A673 (cell line): ENCODE measurements around the gene FLNC. TPM values are rescaled to one million over a fixed set of nuclear protein-coding genes. Genes with fewer than 3 reads are reported as not detected.

Experiments
- BruUV-seq: library from RNA; stranded (reverse); fragments of 400-500 nt; replicated peaks from 2 replicates; lab custom pipeline; 2021; lab: Mats Ljungman, UMichigan
- CTCF ChIA-PET: fragments of 300-600 bp; sonication (Branson Sonifier 250); formaldehyde crosslinking; loops from one replicate; lab custom pipeline; 2022; ENCODE audit warnings: antibody characterized with exemption; lab: Charles Lee
- POLR2A ChIA-PET: fragments of 300-600 bp; sonication (Branson Sonifier 250); formaldehyde crosslinking; loops from one replicate; lab custom pipeline; 2022; ENCODE audit warnings: antibody characterized with exemption; ENCODE audit not compliant: low non-redundant PET; lab: Charles Lee
- DNase-seq: peaks from one replicate; pipeline ENCODE4 v3.0.0-alpha.2; 2015; ENCODE audit warnings: low spot score
- H3K27ac ChIP-seq: fragments of 200-600 bp; sonication (generic); 2 replicates; pipeline ENCODE4 v1.5.1; 2016; ENCODE audit warnings: mixed run types, low read depth, mild to moderate bottlenecking, mixed read lengths, antibody characterized with exemption, low read length; ENCODE audit not compliant: poor library complexity, severe bottlenecking
- H3K27me3 ChIP-seq: fragments of 200-600 bp; sonication (generic); replicated peaks from 2 replicates; pipeline ENCODE4 v1.6.1; 2017; ENCODE audit warnings: mixed run types, low read depth, mild to moderate bottlenecking, mixed read lengths, antibody characterized with exemption, low read length; ENCODE audit not compliant: insufficient read depth, poor library complexity
- H3K36me3 ChIP-seq: fragments of 200-600 bp; sonication (generic); 2 replicates; pipeline ENCODE4 v1.6.1; 2016; ENCODE audit warnings: mixed run types, mild to moderate bottlenecking, mixed read lengths, antibody characterized with exemption, low read length; ENCODE audit not compliant: insufficient read depth, poor library complexity, severe bottlenecking
- H3K4me1 ChIP-seq: fragments of 200-600 bp; sonication (generic); 2 replicates; pipeline ENCODE4 v1.6.1; 2017; ENCODE audit warnings: mixed run types, mild to moderate bottlenecking, mixed read lengths, antibody characterized with exemption, low read length; ENCODE audit not compliant: insufficient read depth, poor library complexity, severe bottlenecking
- H3K4me3 ChIP-seq: fragments of 200-600 bp; sonication (generic); 2 replicates; pipeline ENCODE4 v1.5.1; 2016; ENCODE audit warnings: low read depth, mixed run types, mild to moderate bottlenecking, mixed read lengths, low read length; ENCODE audit not compliant: poor library complexity, severe bottlenecking
- H3K9me3 ChIP-seq: fragments of 200-600 bp; sonication (generic); 2 replicates; pipeline ENCODE4 v1.6.1; 2016; ENCODE audit warnings: mixed run types, low read depth, mild to moderate bottlenecking, mixed read lengths, antibody characterized with exemption, low read length; ENCODE audit not compliant: poor library complexity, severe bottlenecking
- CTCF ChIP-seq: fragments of 300-800, 200-600 bp; sonication (generic); conservative IDR thresholded peaks from 2 replicates; pipeline ENCODE4 v1.5.1; 2017; ENCODE audit warnings: low read depth, mild to moderate bottlenecking, antibody characterized with exemption, low read length, moderate library complexity, mixed read lengths
- EZH2 ChIP-seq: fragments of 200-600 bp; sonication (generic); IDR thresholded peaks from 2 replicates; pipeline ENCODE4 v1.6.1; 2017; ENCODE audit warnings: borderline replicate concordance, low read depth, mild to moderate bottlenecking, mixed read lengths, antibody characterized with exemption, low read length; ENCODE audit not compliant: poor library complexity, severe bottlenecking
- intact Hi-C: fragments of 100-400 bp; cut with micrococcal nuclease; formaldehyde crosslinking; loops from one replicate; pipeline ENCODE4 v1.10.0; 2022; ENCODE audit not compliant: unreplicated experiment
- total RNA-seq: library from RNA; stranded (reverse); gene quantifications from 2 replicates; pipeline ENCODE4 v1.2.3, GENCODE V29; 2021

Gene FLNC
- total RNA-seq, 1 experiment from 2014 or later, result 6.5 TPM

- intact Hi-C loops, result no loop called here
- Histone ChIP-seq H3K36me3 (no peaks in the 10 kb centered on the region), H3K4me3 (no peak overlapping the region), H3K27ac (no peak overlapping the region), H3K4me1 (peaks cover 33% of the 10 kb centered on the region), H3K27me3 (no peaks in the 10 kb centered on the region), H3K9me3 (no peaks in the 10 kb centered on the region)
- BruUV-seq, result no TSS peak
- ChIA-PET CTCF (no interaction called here), POLR2A (no interaction called here)
- no peak for DNase-seq
- TF ChIP-seq EZH2 (no peak), CTCF (no peak)
These were observed 1.2 kb downstream of the FLNC start for GRCh38 chr7:128831178-128831993.

GRCh38 chr7:128831994-128832879 lies 2.0 kb downstream of the FLNC start:
- H3K27me3 ChIP-seq, result no peaks in the 10 kb centered on the region
- no peaks in the 10 kb centered on the region for H3K36me3 ChIP-seq
- DNase-seq, result peak; percentile 46
- H3K4me3 ChIP-seq, result no peak overlapping the region
- H3K27ac ChIP-seq, result no peak overlapping the region
- no peaks in the 10 kb centered on the region for H3K9me3 ChIP-seq
- no TSS peak for BruUV-seq
- TF ChIP-seq CTCF, result no peak
- no peak for TF ChIP-seq EZH2
- peaks cover 33% of the 10 kb centered on the region for H3K4me1 ChIP-seq
- POLR2A ChIA-PET, result no interaction called here
- CTCF ChIA-PET, result interaction anchor here (0.6 to 1.1 kb wide), 4 partner anchors 10 to 628 kb away, joined by 3 to 4 read pairs (median 4); partner anchors contain the start of gene ATP6V1F
- intact Hi-C loops, result no loop called here

GRCh38 chr7:128832880-128833147 lies 2.6 kb downstream of the FLNC start:
- no TSS peak for BruUV-seq
- Histone ChIP-seq H3K4me1 (peaks cover 33% of the 10 kb centered on the region), H3K36me3 (no peaks in the 10 kb centered on the region), H3K4me3 (no peak overlapping the region), H3K9me3 (no peaks in the 10 kb centered on the region), H3K27ac (no peak overlapping the region), H3K27me3 (no peaks in the 10 kb centered on the region)
- DNase-seq, result no peak
- TF ChIP-seq CTCF, result no peak
- no peak for TF ChIP-seq EZH2
- intact Hi-C loops, result no loop called here
- CTCF ChIA-PET, result interaction anchor here (0.7 to 1.1 kb wide), 3 partner anchors 9 to 39 kb away, joined by 3 to 4 read pairs (median 3); partner anchors contain the start of gene ATP6V1F
- POLR2A ChIA-PET, result no interaction called here
